ENCODE measurements around the gene AMFR.

- TF ChIP-seq, protein P1, sequence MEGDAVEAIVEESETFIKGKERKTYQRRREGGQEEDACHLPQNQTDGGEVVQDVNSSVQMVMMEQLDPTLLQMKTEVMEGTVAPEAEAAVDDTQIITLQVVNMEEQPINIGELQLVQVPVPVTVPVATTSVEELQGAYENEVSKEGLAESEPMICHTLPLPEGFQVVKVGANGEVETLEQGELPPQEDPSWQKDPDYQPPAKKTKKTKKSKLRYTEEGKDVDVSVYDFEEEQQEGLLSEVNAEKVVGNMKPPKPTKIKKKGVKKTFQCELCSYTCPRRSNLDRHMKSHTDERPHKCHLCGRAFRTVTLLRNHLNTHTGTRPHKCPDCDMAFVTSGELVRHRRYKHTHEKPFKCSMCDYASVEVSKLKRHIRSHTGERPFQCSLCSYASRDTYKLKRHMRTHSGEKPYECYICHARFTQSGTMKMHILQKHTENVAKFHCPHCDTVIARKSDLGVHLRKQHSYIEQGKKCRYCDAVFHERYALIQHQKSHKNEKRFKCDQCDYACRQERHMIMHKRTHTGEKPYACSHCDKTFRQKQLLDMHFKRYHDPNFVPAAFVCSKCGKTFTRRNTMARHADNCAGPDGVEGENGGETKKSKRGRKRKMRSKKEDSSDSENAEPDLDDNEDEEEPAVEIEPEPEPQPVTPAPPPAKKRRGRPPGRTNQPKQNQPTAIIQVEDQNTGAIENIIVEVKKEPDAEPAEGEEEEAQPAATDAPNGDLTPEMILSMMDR (conservative IDR thresholded peaks at IDR 0.05): no peak
- TF ChIP-seq EZH2 (IDR thresholded peaks at IDR 0.05; ENCODE audit: low read depth): no peak
Measured at GRCh38 chr16:56411624-56412023, 13.7 kb downstream of the AMFR start.
